Measurements from ENCODE around the gene MGAT2. TPM values are rescaled to one million over a fixed set of nuclear protein-coding genes. Genes with fewer than 3 reads are reported as not detected.
A peak's percentile ranks its signal among the peaks of the same experiment; 100 is the strongest.

The MGAT2 gene
- polyA plus RNA-seq, 1 of the 3 experiments (the other 2 are of a cell fraction), result 20.6 TPM

DNA sequence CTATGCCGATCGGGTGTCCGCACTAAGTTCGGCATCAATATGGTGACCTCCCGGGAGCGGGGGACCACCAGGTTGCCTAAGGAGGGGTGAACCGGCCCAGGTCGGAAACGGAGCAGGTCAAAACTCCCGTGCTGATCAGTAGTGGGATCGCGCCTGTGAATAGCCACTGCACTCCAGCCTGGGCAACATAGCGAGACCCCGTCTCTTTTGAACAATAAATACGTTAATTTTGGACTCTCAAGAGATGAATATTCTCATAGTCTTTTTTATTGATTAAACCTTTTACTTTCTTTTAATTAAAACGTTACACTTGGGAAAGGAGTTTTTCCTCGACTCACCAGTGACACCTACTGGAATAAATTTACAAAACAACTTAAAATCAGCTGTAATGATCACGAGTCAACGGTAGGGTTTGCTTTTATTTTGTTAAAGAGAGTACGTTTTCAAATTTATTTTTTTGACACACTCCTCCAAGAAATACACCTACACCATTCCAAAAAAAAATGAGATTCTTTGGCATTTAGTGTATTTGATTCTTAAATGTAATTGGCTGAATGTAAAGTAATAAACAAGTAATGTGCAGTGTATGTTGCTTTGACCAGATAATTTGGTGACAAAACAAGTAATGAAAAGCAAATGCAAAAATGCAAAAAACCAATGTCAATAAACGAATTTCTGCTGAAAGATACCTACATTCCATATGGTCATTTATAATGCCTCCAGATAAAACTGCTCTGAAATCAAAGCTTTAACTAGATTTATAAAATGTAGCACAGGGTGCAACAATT lies 33.7 kb upstream of the MGAT2 start:
- DNase-seq, result peak; percentile 60
- CTCF ChIA-PET, result interaction anchor here (0.6 to 3.8 kb wide), 35 partner anchors 8 to 316 kb away, joined by 3 to 51 read pairs (median 4); partner anchors contain the start of genes KLHDC1, LRR1, MGAT2 and NEMF

More for the DNA sequence above, 33.7 kb upstream of the MGAT2 start:
- Histone ChIP-seq H3K27me3 (ENCODE audit: insufficient read depth) (no peaks in the 10 kb centered on the region), H4K20me1 (ENCODE audit: insufficient read depth) (peaks cover 38% of the 10 kb centered on the region), H3K4me3 (ENCODE audit: low read depth in 2 of 2, low read length in 1 of 2) (peak overlapping the region; percentile 72 to 91), H3K4me2 (peak overlapping the region; percentile 6; the same call in 1 of the 2 replicates), H3F3A (replicated peaks; ENCODE audit: insufficient read depth) (peaks cover 25% of the 10 kb centered on the region), H3K9ac (no peak overlapping the region; the same call in 1 of the 2 replicates), H3K79me2 (ENCODE audit: insufficient read depth) (peaks cover 43% of the 10 kb centered on the region), H3K36me3 (replicated peaks in 1 of 2; ENCODE audit: control insufficient read depth in 1 of 2, insufficient read depth in 2 of 2, low read length in 1 of 2) (peaks cover 24 to 33% of the 10 kb centered on the region in 2 experiments), H3K27ac (ENCODE audit: low read depth in 2 of 2, low read length in 1 of 2) (peak overlapping the region; percentile 45 to 82), H3K9me3 (no peaks in the 10 kb centered on the region), H2AFZ (ENCODE audit: low read depth) (peak overlapping the region; percentile 69), H3K4me1 (ENCODE audit: control insufficient read depth in 1 of 2, insufficient read depth in 2 of 2, low read depth in 1 of 2, low read length in 1 of 2) (peaks cover 3 to 7% of the 10 kb centered on the region in 2 experiments; a peak in 1 of 4 replicates), H3K9me2 (no peaks in the 10 kb centered on the region)
- TF ChIP-seq, protein P1, sequence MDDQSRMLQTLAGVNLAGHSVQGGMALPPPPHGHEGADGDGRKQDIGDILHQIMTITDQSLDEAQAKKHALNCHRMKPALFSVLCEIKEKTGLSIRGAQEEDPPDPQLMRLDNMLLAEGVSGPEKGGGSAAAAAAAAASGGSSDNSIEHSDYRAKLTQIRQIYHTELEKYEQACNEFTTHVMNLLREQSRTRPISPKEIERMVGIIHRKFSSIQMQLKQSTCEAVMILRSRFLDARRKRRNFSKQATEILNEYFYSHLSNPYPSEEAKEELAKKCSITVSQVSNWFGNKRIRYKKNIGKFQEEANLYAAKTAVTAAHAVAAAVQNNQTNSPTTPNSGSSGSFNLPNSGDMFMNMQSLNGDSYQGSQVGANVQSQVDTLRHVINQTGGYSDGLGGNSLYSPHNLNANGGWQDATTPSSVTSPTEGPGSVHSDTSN (IDR thresholded peaks at IDR 0.05), result no peak
- TF ChIP-seq TEAD4 (IDR thresholded peaks at IDR 0.05; ENCODE audit: borderline replicate concordance, insufficient read depth) (peak; percentile 28; the same call in 1 of the 2 replicates), RAD21 (IDR thresholded peaks at IDR 0.05; ENCODE audit: low read length) (peak; percentile 30; the same call in 1 of the 2 replicates)
- TF ChIP-seq, protein P2, sequence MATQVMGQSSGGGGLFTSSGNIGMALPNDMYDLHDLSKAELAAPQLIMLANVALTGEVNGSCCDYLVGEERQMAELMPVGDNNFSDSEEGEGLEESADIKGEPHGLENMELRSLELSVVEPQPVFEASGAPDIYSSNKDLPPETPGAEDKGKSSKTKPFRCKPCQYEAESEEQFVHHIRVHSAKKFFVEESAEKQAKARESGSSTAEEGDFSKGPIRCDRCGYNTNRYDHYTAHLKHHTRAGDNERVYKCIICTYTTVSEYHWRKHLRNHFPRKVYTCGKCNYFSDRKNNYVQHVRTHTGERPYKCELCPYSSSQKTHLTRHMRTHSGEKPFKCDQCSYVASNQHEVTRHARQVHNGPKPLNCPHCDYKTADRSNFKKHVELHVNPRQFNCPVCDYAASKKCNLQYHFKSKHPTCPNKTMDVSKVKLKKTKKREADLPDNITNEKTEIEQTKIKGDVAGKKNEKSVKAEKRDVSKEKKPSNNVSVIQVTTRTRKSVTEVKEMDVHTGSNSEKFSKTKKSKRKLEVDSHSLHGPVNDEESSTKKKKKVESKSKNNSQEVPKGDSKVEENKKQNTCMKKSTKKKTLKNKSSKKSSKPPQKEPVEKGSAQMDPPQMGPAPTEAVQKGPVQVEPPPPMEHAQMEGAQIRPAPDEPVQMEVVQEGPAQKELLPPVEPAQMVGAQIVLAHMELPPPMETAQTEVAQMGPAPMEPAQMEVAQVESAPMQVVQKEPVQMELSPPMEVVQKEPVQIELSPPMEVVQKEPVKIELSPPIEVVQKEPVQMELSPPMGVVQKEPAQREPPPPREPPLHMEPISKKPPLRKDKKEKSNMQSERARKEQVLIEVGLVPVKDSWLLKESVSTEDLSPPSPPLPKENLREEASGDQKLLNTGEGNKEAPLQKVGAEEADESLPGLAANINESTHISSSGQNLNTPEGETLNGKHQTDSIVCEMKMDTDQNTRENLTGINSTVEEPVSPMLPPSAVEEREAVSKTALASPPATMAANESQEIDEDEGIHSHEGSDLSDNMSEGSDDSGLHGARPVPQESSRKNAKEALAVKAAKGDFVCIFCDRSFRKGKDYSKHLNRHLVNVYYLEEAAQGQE (IDR thresholded peaks at IDR 0.05; ENCODE audit: low read depth, low read length), result no peak
- TF ChIP-seq, protein P3, sequence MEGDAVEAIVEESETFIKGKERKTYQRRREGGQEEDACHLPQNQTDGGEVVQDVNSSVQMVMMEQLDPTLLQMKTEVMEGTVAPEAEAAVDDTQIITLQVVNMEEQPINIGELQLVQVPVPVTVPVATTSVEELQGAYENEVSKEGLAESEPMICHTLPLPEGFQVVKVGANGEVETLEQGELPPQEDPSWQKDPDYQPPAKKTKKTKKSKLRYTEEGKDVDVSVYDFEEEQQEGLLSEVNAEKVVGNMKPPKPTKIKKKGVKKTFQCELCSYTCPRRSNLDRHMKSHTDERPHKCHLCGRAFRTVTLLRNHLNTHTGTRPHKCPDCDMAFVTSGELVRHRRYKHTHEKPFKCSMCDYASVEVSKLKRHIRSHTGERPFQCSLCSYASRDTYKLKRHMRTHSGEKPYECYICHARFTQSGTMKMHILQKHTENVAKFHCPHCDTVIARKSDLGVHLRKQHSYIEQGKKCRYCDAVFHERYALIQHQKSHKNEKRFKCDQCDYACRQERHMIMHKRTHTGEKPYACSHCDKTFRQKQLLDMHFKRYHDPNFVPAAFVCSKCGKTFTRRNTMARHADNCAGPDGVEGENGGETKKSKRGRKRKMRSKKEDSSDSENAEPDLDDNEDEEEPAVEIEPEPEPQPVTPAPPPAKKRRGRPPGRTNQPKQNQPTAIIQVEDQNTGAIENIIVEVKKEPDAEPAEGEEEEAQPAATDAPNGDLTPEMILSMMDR (IDR thresholded peaks at IDR 0.05), result peak; percentile 99
- TF ChIP-seq, protein P4, sequence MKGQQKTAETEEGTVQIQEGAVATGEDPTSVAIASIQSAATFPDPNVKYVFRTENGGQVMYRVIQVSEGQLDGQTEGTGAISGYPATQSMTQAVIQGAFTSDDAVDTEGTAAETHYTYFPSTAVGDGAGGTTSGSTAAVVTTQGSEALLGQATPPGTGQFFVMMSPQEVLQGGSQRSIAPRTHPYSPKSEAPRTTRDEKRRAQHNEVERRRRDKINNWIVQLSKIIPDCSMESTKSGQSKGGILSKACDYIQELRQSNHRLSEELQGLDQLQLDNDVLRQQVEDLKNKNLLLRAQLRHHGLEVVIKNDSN (IDR thresholded peaks at IDR 0.05; ENCODE audit: borderline replicate concordance, low read depth), result peak; percentile 18; the same call in 1 of the 2 replicates
- WGBS (ENCODE audit: low lambda C conversion rate), result under 1% methylated on average over 9 of the region's 21 CpGs
- POLR2A ChIA-PET, result interaction anchor here (1.0 to 3.6 kb wide), 5 partner anchors 11 to 47 kb away, joined by 4 to 19 read pairs (median 6); partner anchors contain the start of genes LRR1, MGAT2 and RPL36AL

All from SK-N-SH (cell line).